ENCODE results near the gene HDAC3. TPM values are rescaled to one million over a fixed set of nuclear protein-coding genes. Genes with fewer than 3 reads are reported as not detected.

HDAC3 gene
- total RNA-seq, 1 donor from 2014 or later, result 42.1 TPM

- ATAC-seq (no peak), DNase-seq (no peak)
- peaks cover 42% of the 10 kb centered on the region for H3K4me1 ChIP-seq
These were observed 38.0 kb downstream of the HDAC3 start for GRCh38 chr5:141598391-141599345.

GRCh38 chr5:141597814-141598213 lies 38.8 kb downstream of the HDAC3 start:
- Histone ChIP-seq H3K4me1 (peaks cover 33% of the 10 kb centered on the region), H3K27me3 (no peaks in the 10 kb centered on the region), H3K9me3 (no peaks in the 10 kb centered on the region), H3K36me3 (peaks cover 16% of the 10 kb centered on the region), H3K27ac (no peak overlapping the region), H3K4me3 (no peak overlapping the region)
- ATAC-seq, result no peak
- no peak for TF ChIP-seq CTCF (IDR thresholded peaks at IDR 0.05)
- DNase-seq, result no peak
- intact Hi-C loops (cut with DNase I), result no loop called here

More at GRCh38 chr5:141598391-141599345, 38.0 kb downstream of the HDAC3 start:
- H3K4me3 ChIP-seq, result no peak overlapping the region
- intact Hi-C loops (cut with DNase I), result no loop called here
- H3K27me3 ChIP-seq, result no peaks in the 10 kb centered on the region
- H3K36me3 ChIP-seq, result peaks cover 9% of the 10 kb centered on the region
- TF ChIP-seq CTCF (IDR thresholded peaks at IDR 0.05), result no peak
- no peak overlapping the region for H3K27ac ChIP-seq
- no peaks in the 10 kb centered on the region for H3K9me3 ChIP-seq

GRCh38 chr5:141597394-141597793 lies 39.3 kb downstream of the HDAC3 start:
- H3K9me3 ChIP-seq, result no peaks in the 10 kb centered on the region
- DNase-seq (no peak), ATAC-seq (peak; percentile 13)
- H3K27me3 ChIP-seq, result no peaks in the 10 kb centered on the region
- intact Hi-C loops (cut with DNase I), result no loop called here
- no peak for TF ChIP-seq CTCF (IDR thresholded peaks at IDR 0.05)
- H3K27ac ChIP-seq, result no peak overlapping the region
- no peak overlapping the region for H3K4me3 ChIP-seq
- H3K4me1 ChIP-seq, result peaks cover 32% of the 10 kb centered on the region
- peaks cover 16% of the 10 kb centered on the region for H3K36me3 ChIP-seq

GRCh38 chr5:141596867-141597266 lies 39.8 kb downstream of the HDAC3 start:
- peaks cover 16% of the 10 kb centered on the region for H3K36me3 ChIP-seq
- no peak for DNase-seq
- H3K9me3 ChIP-seq, result no peaks in the 10 kb centered on the region
- TF ChIP-seq CTCF (IDR thresholded peaks at IDR 0.05), result no peak
- peaks cover 31% of the 10 kb centered on the region for H3K4me1 ChIP-seq
- no peaks in the 10 kb centered on the region for H3K27me3 ChIP-seq
- no peak for ATAC-seq
- intact Hi-C loops (cut with DNase I), result no loop called here
- H3K4me3 ChIP-seq, result no peak overlapping the region
- no peak overlapping the region for H3K27ac ChIP-seq

GRCh38 chr5:141590127-141590526 lies 46.5 kb downstream of the HDAC3 start:
- no peak overlapping the region for H3K27ac ChIP-seq
- no peaks in the 10 kb centered on the region for H3K9me3 ChIP-seq
- H3K27me3 ChIP-seq, result no peaks in the 10 kb centered on the region
- DNase-seq (no peak), ATAC-seq (peak; percentile 54)
- peaks cover 6% of the 10 kb centered on the region for H3K4me1 ChIP-seq
- peaks cover 35% of the 10 kb centered on the region for H3K36me3 ChIP-seq
- TF ChIP-seq CTCF (IDR thresholded peaks at IDR 0.05), result no peak
- intact Hi-C loops (cut with DNase I), result no loop called here
- H3K4me3 ChIP-seq, result no peak overlapping the region
